ENCODE results near the gene STRA8. TPM values are rescaled to one million over a fixed set of nuclear protein-coding genes. Genes with fewer than 3 reads are reported as not detected.

Gene STRA8
- total RNA-seq, 3 donors from 2014 or later (not counting 1 experiment from before 2014, with no cell fraction given): not detected

DNA sequence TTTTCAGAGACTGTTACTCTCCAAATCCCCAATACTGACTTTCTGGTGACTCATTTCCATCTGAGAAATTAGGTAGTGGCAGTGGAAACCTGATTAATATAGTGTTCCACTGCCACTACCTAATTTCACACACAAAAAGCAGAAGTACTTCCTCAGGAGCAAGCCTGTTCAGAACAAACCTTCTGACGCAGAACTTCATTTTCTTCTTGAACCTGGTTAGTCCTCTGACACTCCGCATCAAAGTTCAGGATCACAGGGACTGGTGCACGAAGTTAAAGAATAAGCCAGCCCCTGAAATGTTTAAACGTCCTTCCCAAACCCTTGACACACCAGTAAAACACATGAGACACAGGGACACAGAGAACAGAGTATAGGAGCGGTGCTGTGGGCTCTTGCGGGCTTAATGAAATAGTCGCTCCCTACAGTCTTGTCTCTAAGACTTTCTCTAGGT is 26.7 kb upstream of the STRA8 start:
- H3K27me3 ChIP-seq (ENCODE audit: control insufficient read depth, insufficient read depth, low read length): no peaks in the 10 kb centered on the region
- TF ChIP-seq, protein P1, sequence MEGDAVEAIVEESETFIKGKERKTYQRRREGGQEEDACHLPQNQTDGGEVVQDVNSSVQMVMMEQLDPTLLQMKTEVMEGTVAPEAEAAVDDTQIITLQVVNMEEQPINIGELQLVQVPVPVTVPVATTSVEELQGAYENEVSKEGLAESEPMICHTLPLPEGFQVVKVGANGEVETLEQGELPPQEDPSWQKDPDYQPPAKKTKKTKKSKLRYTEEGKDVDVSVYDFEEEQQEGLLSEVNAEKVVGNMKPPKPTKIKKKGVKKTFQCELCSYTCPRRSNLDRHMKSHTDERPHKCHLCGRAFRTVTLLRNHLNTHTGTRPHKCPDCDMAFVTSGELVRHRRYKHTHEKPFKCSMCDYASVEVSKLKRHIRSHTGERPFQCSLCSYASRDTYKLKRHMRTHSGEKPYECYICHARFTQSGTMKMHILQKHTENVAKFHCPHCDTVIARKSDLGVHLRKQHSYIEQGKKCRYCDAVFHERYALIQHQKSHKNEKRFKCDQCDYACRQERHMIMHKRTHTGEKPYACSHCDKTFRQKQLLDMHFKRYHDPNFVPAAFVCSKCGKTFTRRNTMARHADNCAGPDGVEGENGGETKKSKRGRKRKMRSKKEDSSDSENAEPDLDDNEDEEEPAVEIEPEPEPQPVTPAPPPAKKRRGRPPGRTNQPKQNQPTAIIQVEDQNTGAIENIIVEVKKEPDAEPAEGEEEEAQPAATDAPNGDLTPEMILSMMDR (IDR thresholded peaks at IDR 0.05): no peak
- peak overlapping the region in 1 of 2 donors; percentile 52 for H3K27ac Mint-ChIP-seq
- WGBS (ENCODE audit: insufficient coverage): 69% methylated on average over 7 of the region's 7 CpGs
- intact Hi-C loops (cut with micrococcal nuclease): no loop called here
- peaks cover 17 to 35% of the 10 kb centered on the region in 2 donors for H3K4me1 Mint-ChIP-seq
- ATAC-seq (no peak), DNase-seq (no peak)
- H3K27ac ChIP-seq (ENCODE audit: low read length): no peak overlapping the region
- H3K9me3 Mint-ChIP-seq: no peaks in the 10 kb centered on the region
- H3K27me3 Mint-ChIP-seq (ENCODE audit: low read depth in 2 of 2): no peaks in the 10 kb centered on the region
- H3K4me3 Mint-ChIP-seq: no peak overlapping the region
- H3K9me3 ChIP-seq (ENCODE audit: control insufficient read depth, insufficient read depth, low read length): no peaks in the 10 kb centered on the region
- peaks cover 23% of the 10 kb centered on the region for H3K4me1 ChIP-seq (ENCODE audit: control insufficient read depth, insufficient read depth, low read length)
- H3K36me3 Mint-ChIP-seq: no peaks in the 10 kb centered on the region
- peaks cover 21% of the 10 kb centered on the region for H3K36me3 ChIP-seq (ENCODE audit: control insufficient read depth, insufficient read depth, low read length)
- H3K4me3 ChIP-seq (ENCODE audit: low read length): no peak overlapping the region

DNA sequence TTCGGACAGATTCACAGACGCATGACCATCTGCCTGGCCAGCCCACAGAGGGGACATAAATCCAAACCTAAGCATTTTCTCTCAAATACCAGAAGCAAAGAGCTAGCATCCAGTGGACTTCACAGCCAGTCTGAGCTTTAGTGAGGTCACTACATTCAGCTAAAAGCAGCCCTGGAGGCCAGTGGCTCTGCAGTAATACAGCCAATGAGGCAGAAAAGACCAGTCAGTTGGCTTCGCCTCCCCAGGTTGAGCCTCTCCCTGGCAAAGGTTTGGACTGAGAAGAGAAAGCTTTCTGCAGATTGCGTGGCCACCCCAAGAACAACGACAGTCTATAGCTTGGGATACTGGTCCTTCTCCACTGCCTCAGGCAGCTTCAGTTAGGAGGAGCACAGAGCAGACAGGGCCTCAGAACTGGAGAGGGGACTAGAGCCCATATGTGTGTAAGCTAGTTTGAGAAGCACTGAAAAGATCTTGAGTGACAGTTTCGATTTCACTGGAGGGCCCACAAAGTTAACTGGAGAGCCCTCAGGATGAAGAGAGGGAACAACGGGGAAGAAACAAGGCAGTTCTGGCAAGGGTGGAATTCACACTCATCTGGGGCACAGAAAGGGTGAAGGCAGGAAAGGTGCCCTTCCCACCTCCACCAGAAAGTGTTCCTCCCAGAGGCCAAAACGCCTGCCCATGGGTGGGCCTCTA is 26.1 kb upstream of the STRA8 start:
- Mint-ChIP-seq H3K9me3 (no peaks in the 10 kb centered on the region), H3K4me3 (no peak overlapping the region), H3K36me3 (no peaks in the 10 kb centered on the region), H3K27me3 (ENCODE audit: low read depth in 2 of 2) (no peaks in the 10 kb centered on the region), H3K27ac (peak overlapping the region in 1 of 2 donors; percentile 52), H3K4me1 (peaks cover 17 to 35% of the 10 kb centered on the region in 2 donors)
- 76% methylated on average over 8 of the region's 8 CpGs for WGBS (ENCODE audit: insufficient coverage)
- intact Hi-C loops (cut with micrococcal nuclease): no loop called here
- Histone ChIP-seq H3K27ac (ENCODE audit: low read length) (no peak overlapping the region), H3K36me3 (ENCODE audit: control insufficient read depth, insufficient read depth, low read length) (peaks cover 17% of the 10 kb centered on the region), H3K9me3 (ENCODE audit: control insufficient read depth, insufficient read depth, low read length) (no peaks in the 10 kb centered on the region), H3K4me3 (ENCODE audit: low read length) (no peak overlapping the region), H3K4me1 (ENCODE audit: control insufficient read depth, insufficient read depth, low read length) (peaks cover 26% of the 10 kb centered on the region), H3K27me3 (ENCODE audit: control insufficient read depth, insufficient read depth, low read length) (no peaks in the 10 kb centered on the region)
- ATAC-seq: no peak
- no peak for DNase-seq
- TF ChIP-seq, protein P1 (IDR thresholded peaks at IDR 0.05): no peak

DNA sequence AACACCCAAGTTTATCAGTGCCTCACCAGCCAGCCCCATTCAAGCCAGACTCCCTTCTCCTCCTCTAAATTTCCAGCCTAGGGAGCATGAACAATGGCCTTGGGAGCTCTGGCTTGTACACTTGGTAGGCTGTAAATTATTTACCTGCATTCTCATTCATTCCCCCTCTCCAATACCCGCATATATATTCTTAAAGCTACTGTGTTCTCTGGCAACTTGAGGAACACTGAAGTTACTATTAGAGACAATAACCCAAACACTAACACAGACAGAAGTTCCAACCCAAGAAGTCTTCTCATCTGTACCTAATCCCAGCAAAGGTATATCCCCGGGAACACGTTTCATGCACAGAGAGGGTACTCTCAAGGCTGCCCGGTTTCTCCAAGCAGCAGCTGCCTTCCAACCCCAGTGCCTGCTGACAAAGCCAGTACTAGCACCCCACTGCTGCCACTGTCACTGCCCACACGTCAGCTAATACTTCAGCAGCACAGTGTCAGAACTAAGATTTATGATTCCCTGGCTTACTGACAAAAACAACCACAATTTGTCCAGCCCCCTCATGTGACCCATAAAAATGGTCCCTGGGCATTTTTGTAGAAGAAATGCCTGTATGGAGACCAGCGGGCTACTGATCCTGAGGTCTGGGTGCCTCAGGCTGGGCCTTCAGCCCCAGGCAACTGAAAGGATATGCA is 25.4 kb upstream of the STRA8 start:
- intact Hi-C loops (cut with micrococcal nuclease): no loop called here
- H3K27ac Mint-ChIP-seq: peak overlapping the region in 1 of 2 donors; percentile 52
- ATAC-seq: no peak
- Histone ChIP-seq H3K4me3 (ENCODE audit: low read length) (no peak overlapping the region), H3K9me3 (ENCODE audit: control insufficient read depth, insufficient read depth, low read length) (no peaks in the 10 kb centered on the region), H3K27me3 (ENCODE audit: control insufficient read depth, insufficient read depth, low read length) (no peaks in the 10 kb centered on the region), H3K4me1 (ENCODE audit: control insufficient read depth, insufficient read depth, low read length) (peaks cover 26% of the 10 kb centered on the region), H3K36me3 (ENCODE audit: control insufficient read depth, insufficient read depth, low read length) (peaks cover 11% of the 10 kb centered on the region), H3K27ac (ENCODE audit: low read length) (no peak overlapping the region)
- H3K4me3 Mint-ChIP-seq: peak overlapping the region; percentile 59
- no peak for DNase-seq
- TF ChIP-seq, protein P1 (IDR thresholded peaks at IDR 0.05): no peak
- H3K36me3 Mint-ChIP-seq: no peaks in the 10 kb centered on the region
- H3K4me1 Mint-ChIP-seq: peaks cover 17 to 35% of the 10 kb centered on the region in 2 donors
- WGBS (ENCODE audit: insufficient coverage): 76% methylated on average over 6 of the region's 6 CpGs
- no peaks in the 10 kb centered on the region for H3K9me3 Mint-ChIP-seq
- no peaks in the 10 kb centered on the region for H3K27me3 Mint-ChIP-seq (ENCODE audit: low read depth in 2 of 2)

Measured in natural killer cell (primary cell).